Measurements from ENCODE around the gene CFAP43.

DNA sequence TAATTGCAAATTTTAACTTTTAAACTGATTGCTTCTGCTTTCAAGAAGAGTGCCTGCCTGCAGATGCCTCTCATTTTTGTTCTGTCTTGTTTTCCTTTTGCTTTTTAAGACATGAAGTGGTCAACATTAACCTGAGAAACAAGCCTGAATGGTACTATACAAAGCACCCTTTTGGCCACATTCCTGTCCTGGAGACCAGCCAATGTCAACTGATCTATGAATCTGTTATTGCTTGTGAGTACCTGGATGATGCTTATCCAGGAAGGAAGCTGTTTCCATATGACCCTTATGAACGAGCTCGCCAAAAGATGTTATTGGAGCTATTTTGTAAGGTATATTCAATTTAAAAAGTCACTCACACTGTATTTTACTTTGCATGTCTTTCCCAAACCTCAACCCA lies 45.6 kb upstream of the CFAP43 start:
- TF ChIP-seq OSR1 (CRISPR knock-in tag; IDR thresholded peaks at IDR 0.05) (no peak), CREB5 (CRISPR knock-in tag; IDR thresholded peaks at IDR 0.05; ENCODE audit: low read depth) (no peak), PATZ1 (CRISPR knock-in tag; IDR thresholded peaks at IDR 0.05; ENCODE audit: borderline replicate concordance) (no peak), ARNTL (CRISPR knock-in tag; IDR thresholded peaks at IDR 0.05; ENCODE audit: borderline replicate concordance, low read depth) (no peak), CSDC2 (CRISPR knock-in tag; IDR thresholded peaks at IDR 0.05) (no peak), ZFP30 (CRISPR knock-in tag; IDR thresholded peaks at IDR 0.05) (no peak), TOX (CRISPR knock-in tag; IDR thresholded peaks at IDR 0.05; ENCODE audit: borderline replicate concordance) (no peak), RARB (CRISPR knock-in tag; IDR thresholded peaks at IDR 0.05) (no peak), ZFP3 (CRISPR knock-in tag; IDR thresholded peaks at IDR 0.05) (no peak), CSRNP3 (CRISPR knock-in tag; IDR thresholded peaks at IDR 0.05) (no peak)
- TF ChIP-seq, protein P1, sequence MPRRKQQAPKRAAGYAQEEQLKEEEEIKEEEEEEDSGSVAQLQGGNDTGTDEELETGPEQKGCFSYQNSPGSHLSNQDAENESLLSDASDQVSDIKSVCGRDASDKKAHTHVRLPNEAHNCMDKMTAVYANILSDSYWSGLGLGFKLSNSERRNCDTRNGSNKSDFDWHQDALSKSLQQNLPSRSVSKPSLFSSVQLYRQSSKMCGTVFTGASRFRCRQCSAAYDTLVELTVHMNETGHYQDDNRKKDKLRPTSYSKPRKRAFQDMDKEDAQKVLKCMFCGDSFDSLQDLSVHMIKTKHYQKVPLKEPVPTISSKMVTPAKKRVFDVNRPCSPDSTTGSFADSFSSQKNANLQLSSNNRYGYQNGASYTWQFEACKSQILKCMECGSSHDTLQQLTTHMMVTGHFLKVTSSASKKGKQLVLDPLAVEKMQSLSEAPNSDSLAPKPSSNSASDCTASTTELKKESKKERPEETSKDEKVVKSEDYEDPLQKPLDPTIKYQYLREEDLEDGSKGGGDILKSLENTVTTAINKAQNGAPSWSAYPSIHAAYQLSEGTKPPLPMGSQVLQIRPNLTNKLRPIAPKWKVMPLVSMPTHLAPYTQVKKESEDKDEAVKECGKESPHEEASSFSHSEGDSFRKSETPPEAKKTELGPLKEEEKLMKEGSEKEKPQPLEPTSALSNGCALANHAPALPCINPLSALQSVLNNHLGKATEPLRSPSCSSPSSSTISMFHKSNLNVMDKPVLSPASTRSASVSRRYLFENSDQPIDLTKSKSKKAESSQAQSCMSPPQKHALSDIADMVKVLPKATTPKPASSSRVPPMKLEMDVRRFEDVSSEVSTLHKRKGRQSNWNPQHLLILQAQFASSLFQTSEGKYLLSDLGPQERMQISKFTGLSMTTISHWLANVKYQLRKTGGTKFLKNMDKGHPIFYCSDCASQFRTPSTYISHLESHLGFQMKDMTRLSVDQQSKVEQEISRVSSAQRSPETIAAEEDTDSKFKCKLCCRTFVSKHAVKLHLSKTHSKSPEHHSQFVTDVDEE (CRISPR knock-in tag; IDR thresholded peaks at IDR 0.05) = no peak
- TF ChIP-seq, protein P2, sequence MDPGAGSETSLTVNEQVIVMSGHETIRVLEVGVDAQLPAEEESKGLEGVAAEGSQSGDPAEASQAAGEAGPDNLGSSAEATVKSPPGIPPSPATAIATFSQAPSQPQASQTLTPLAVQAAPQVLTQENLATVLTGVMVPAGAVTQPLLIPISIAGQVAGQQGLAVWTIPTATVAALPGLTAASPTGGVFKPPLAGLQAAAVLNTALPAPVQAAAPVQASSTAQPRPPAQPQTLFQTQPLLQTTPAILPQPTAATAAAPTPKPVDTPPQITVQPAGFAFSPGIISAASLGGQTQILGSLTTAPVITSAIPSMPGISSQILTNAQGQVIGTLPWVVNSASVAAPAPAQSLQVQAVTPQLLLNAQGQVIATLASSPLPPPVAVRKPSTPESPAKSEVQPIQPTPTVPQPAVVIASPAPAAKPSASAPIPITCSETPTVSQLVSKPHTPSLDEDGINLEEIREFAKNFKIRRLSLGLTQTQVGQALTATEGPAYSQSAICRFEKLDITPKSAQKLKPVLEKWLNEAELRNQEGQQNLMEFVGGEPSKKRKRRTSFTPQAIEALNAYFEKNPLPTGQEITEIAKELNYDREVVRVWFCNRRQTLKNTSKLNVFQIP (CRISPR knock-in tag; IDR thresholded peaks at IDR 0.05; ENCODE audit: borderline replicate concordance, low read depth) = no peak
